Ovary (tissue), 3 donors: ENCODE measurements around the gene WDR4.

ENCODE experiments used
- CTCF ChIP-seq, 3 donors: fragments of 450-650 bp in 2 of 3; fragments of 200-600 bp in 1 of 3; IDR thresholded peaks; one replicate each; pipeline versions ENCODE4 v1.5.1 to v1.8.0; 2016 to 2022; ENCODE audit warnings: antibody characterized with exemption in 3 of 3, mild to moderate bottlenecking in 1 of 3
- EP300 ChIP-seq: sonication (generic); formaldehyde crosslinking; IDR thresholded peaks from one replicate; pipeline ENCODE4 v1.6.1; 2017; ENCODE audit warnings: antibody characterized with exemption
- POLR2A ChIP-seq: fragments of 450-650 bp; IDR thresholded peaks from one replicate; pipeline ENCODE4 v1.6.1; 2017; ENCODE audit warnings: antibody characterized with exemption, mild to moderate bottlenecking, moderate library complexity
- donor health status: DM: no; HTN: no; CAD: no.

GRCh38 chr21:42873096-42873495 lies 6.2 kb downstream of the WDR4 start:
- TF ChIP-seq CTCF (IDR thresholded peaks at IDR 0.05) (no peak), POLR2A (no peak), EP300 (no peak)
